NCI-H510A (cell line): ENCODE results near the gene ALCAM.
"Not testable (repeated sequence)": the region's sequence is repeated elsewhere in the genome, so short reads cannot be mapped to it uniquely, and the experiment has no call there.

ENCODE experiments used
- DNase-seq: peaks from one replicate; lab custom pipeline; 2025; lab: John Stamatoyannopoulos, UW

The ALCAM gene

DNA sequence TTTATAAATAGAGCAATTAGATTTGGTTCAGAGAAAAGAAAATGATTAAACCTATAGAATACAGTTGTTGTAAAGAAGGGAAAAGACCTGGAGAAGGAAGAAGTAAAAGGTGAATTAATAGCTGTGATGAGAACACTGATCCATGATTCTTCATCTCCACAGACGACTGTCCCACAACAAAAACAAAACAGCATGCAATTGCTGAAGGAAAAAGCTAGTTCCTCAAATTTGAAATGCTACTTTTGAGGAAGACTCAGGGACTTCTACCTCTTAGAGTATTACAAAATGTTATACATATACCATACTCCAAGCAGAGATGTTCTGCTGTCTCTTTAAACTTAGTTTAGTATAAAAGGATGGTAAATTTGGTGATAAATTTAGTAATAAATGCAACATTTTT lies 21.5 kb downstream of the ALCAM start:
- DNase-seq = no peak

DNA sequence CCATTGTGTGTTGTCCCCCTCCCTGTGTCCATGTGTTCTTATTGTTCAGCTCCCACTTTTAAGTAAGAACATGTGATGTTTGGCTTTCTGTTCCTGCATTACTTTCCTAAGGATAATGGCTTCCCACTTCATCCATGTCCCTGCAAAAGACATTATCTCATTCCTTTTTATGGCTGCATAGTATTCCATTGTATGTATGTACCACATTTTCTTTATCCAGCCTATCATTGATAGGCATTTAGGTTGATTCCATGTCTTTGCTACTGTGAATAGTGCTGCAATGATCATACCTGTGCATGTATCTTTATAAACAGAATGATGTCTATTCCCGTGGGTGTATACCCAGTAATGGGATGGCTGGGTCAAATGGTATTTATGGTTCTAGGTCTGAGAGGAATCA lies 23.1 kb downstream of the ALCAM start:
- DNase-seq = not testable (repeated sequence)

DNA sequence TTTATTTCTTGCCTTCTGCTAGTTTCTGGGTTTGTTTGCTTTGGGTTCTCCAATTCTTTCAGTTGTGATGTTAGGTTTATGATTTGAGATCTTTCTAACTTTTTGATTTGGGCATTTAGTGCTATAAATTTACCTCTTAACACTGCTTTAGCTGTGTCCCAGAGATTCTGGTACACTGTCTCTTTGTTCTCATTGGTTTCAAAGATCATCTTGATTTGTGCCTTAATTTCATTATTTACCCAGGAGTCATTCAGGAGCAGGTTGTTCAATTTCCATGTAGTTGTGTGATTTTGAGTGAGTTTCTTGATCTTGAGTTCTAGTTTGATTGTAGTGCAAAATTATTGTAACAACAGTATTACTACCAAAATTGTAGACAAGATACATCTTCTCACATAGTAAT lies 25.9 kb downstream of the ALCAM start:
- DNase-seq = not testable (repeated sequence)

DNA sequence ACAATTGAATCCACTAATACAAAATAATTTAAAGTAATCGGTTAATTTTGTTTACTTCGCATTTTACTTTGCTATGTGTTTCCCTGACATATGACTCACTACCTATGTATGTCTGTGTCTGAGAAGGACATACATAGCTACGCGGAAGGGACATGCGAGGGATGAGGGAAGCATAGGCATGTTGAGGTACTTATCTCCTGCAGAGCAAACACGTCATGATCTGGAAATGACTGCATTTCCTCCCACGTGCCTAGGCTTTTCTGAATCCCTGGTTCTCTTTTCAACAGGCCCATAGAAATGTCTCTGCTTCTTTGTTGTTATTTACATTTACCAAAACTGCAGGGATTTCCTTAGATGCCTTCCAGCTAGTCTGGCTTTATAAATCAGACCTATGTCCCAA lies 27.5 kb downstream of the ALCAM start:
- DNase-seq = no peak

DNA sequence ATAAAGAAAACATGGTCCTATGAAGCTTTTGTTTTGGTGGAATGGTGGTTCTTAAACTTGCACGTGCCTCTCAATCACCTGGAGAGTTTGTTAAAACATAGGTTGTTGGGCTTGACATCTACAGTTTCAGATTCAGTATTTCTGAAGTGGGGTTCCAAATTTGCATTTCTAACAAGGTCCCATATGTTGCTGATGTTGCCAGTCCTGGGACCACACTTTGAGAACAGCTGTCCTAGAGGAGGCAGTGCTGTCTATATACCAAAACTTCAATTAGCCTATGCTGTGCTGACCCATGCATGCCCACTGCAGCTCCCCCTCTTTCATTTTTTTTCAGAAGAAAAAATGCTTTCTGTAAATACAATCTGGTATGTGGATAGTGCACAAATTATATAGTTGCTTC lies 31.3 kb downstream of the ALCAM start:
- DNase-seq = no peak

DNA sequence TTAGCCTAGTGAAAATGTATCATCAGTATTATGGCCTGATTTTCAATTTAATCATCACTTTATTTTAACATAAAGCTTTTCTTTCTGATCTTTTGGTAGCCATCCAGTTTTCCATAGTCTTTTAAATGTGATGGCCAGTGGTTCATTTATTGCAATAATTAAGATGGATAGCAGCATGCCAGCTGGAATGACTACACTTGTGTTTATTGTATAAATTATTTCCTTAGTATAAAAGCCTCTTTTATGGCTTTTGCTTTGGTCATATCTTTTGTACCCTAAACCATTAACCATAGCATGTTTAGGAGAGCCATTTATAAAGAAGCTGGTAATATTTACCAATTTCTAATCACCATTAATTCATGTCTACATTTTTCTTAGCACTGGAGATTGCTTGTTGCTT lies 31.7 kb downstream of the ALCAM start:
- DNase-seq = no peak

DNA sequence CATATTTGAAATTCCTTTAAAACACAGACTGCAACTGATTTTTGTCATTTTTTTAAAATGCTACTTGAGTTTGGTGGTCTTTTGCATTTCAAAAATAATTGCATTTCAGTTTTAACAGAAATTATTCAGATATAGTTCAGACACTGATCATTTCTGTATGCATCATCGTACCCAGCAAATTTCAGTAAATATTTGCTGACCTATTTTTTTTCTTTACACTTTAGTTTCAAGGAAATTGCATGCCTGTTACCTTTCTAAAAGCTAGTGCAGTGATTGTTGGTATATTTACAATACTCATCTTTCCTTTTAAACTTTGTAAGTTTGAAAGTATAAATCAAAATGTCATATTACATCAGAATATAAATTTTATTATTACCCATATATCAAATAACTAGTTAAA lies 32.4 kb downstream of the ALCAM start:
- DNase-seq = no peak

DNA sequence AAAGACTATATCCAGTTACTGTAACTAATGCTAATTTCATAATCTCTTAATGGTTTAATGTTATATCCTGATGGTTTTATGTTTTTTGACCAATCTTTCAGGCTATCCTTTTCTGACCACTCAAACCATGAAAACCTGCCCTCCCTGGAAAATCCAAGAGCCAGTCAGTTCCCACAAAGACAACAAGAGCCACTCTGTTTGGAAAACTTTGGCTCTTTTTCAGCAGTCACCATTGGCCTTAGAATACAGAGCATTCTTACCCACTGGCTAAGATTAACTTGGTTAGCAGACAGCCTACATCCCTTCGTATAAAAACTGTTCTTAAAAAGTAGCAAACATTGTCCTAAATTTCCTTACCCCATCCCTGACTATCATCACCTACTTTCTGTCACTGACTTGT lies 32.9 kb downstream of the ALCAM start:
- no peak for DNase-seq

DNA sequence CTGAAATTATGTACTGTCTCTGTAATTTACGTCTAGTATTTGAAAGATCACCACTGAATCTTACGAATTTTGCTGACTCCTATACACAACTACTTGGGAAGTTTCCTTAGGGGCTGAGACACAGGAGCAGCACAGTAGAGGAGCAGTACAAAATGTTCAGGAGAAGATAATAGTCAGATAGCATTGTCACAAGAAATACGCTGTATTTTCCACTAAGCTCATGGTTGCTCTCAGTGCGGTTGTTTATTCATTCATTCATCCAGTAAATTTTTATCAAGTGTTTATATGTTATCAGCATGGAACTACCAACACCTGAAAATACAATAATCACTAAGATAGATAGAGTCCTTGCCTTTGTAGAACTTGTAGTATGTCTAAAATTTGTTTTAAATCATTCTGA lies 34.5 kb downstream of the ALCAM start:
- DNase-seq = no peak

DNA sequence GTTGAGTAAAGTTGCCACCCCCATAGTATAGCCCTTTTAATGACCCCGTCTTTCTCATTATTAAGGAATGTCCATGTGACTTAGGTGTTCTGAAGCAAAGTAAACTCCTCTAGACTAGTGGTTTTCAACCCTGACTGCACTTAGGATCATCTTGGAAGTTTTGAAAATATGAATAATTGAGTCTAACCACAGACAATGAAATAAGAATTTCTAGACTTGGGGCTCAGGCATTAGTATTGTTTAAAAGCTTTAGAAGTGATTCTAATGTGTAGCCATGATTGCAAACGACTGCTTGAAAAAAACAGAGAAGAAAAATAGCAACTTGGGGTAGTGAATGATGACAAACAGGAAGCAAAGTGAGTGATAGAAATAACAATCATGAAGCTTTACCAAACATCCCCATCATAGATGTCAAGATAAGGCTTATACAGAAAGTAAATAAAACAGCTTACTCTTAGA lies 35.0 kb downstream of the ALCAM start:
- DNase-seq = no peak

DNA sequence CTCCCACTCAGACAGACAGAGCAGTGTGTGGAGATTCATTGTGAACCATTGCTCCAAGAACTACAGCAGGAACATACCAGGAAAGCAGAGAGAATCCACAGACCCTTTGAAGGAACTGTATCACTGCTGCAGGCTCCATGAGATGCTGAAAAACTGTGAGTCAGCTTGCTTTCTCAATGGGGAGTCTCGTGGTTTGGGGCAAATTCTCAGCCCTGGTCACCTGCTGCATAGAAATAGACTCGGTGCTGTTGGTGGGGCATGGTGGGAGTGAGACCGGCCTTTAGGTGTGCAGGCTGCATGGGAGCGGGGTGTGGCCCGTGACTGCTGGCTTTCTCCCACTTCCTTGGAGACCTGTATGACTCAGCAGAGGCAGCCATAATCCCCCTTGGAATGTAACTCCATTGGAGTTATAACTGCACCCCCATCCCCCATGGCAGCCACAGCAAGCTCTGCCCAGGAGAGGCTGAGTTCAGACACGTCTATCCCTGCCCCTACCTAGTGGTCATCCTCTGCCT lies 35.6 kb downstream of the ALCAM start:
- DNase-seq = no peak

DNA sequence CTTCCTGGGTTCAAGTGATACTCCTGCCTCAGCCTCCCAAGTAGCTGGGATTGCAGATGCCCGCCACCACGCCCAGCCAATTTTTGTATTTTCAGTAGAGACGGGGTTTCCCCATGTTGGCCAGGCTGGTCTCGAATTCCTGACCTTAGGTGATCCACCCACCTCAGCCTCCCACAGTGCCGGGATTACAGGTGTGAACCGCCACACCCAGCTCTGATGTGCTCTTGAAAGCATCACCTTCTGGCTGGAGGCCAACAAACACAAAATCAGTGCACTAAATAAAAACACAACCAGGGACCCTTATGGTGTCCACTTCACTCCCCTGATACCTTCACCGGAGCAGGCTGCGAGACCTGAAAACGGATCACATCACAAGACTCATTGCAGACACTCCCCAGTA lies 36.3 kb downstream of the ALCAM start:
- DNase-seq = not testable (repeated sequence)

DNA sequence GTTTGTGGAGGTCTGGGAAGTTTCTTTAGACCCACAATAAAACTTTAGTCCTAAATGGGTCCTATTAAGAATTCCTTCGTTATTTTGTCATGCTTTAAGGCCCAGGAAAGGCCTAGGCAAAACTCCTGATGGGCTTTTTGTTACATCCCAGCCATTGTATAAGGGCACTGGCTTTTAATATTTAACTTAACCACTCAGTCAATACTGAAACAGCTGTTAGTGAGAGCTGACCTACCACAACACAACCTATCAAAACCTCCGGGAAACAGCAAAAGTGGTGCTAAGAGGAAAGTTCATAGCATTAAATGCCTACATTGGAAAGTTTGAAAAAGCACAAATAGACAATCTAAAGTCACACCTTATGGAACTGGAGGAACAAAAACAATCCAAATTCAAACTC lies 39.6 kb downstream of the ALCAM start:
- DNase-seq = no peak

DNA sequence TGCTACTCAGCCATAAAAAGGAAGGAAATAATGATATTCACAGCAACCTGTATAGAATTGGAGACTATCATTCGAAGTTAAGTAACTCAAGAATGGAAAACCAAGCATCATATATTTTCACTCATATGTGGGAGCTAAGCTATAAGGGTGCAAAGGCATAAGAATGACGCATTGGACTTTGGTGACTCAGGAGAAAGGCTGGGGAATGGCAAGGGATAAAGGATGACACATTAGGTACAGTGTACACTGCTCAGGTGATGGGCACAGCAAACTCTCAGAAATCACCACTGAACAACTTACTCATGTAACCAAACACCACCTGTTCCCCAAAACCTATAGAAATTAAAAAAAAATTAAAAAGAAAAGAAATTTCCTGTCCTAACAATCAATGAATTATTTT lies 42.7 kb downstream of the ALCAM start:
- DNase-seq = no peak

DNA sequence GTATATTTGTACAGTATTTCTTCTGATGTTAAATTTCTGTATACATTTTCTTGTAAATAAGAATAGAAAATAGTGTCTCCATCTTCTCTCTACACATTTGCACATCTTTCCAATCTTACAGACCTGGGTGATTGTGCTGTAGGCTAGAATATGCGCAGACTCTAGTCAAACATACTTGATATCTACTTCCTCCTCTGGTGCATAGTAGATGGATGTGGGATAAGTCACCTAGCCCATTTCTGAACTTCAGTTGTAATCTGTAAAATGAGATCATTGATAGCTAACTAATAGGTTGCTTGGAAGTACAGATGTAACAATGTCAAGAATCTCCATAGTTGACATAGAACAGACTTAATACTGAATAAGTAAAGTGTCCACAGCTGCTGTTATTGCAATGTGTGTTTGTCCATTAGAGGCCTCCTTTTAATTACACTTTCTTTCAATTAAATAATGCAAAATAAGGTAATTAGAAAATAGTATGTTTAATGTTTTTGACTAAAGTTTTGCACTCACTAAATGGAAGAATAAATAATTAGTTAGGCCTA lies 46.7 kb downstream of the ALCAM start:
- DNase-seq = no peak

DNA sequence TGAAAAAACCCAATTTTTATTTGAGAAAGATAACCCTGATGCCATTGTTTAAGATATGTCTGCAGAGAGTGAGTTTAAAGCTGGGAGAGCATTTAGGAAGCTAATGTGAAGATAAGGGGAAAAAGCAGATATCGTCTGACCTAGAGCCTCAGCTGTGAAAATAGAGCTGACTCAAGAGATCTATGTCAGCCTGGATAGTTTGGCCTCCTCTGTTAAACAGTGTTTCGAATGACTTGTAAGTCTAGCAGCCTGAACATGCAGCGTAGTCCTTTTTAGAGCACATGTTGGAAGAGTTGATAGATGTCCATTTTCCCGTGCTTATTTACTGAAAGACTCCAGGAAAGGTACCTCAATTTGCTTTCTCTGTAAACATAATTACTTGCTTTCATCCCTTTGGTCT lies 48.1 kb downstream of the ALCAM start:
- no peak for DNase-seq

DNA sequence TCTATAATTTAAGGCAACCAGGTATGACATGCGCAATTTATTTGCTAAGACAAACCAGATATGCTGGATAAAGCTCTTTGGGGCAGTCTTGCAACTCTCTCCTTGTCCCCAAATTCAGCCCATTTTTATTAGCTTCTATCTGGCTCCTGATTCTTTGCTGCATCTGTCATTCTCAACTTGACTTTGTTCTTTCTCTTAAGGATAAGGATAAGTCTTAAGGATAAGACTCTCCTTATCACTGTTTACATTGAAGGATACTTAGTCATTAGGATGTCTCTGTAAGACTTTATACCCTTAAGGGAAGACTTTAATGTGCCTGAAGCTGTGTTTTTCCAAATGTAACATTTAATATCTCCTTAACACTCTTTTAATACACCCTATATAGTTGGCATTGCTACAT lies 49.2 kb downstream of the ALCAM start:
- no peak for DNase-seq

DNA sequence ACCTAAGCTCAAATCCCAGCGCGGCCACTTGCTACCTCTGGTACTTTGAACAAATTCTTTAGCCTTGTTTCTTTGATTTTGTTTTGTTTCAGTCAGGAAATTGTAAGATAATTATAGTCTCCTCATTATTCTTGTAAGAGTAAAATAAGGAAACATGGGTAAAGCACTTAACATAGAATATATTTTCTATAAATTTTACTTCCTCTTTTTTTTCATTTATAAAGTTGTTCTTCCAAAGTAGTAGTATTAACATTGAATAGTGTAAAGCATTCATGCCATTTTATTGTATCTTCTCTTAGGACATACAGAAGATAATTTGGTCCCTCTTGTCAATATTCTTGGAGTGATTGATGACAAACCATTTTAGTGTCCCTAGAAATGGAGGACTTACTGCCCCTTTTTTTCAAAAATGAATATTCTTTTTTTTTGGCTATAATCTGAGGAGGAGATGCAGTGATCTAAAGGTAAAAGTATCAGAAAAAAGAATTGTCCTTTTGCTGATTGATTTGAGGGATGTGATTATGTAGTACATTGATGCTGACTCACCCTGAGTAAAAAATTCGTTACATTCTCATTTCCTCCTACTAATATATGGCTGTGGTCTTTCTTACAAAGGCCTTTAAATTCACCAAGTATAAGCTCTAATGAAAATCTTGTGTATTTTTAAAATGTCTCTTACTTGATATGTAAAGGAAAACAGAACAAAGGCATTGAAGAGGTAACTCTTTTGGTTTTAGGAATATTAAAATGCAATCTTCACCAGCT lies 51.0 kb downstream of the ALCAM start:
- DNase-seq = no peak

DNA sequence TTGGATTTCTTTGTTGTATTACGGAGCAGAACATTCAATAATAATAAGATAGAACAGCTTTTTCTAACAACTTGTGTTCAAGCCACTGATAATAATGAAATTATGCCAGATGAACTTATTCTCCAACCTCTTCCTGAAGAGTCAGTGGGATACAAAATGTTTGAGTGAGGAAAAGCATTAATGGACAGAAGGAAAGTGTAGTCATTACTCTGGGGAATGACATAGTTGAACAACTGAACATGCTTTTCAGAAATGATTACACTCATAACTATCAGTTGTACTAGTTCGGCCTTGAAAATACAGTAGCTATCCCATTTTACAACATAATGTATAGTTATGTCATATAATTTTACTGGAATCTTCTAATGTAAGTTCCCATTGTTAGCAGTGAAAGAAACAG lies 55.9 kb downstream of the ALCAM start:
- DNase-seq = no peak

DNA sequence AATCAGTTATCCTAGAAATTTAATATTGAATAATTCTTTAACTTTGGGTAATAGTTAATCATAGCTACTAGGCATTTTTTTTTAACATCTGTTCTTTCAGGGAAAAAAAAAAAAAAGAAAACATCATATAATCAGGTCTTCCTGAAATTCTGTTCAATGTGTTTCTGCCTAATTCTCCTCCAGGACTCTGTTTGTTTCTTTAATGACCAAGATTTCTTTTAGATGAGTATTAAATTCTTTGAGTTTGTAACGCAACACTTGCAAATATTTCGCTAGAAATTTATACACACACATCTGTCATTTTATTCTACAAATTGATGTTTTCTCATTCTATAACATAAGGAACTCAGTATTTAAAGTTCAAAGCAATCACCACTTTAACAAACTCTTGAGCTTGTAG lies 56.7 kb downstream of the ALCAM start:
- no peak for DNase-seq

DNA sequence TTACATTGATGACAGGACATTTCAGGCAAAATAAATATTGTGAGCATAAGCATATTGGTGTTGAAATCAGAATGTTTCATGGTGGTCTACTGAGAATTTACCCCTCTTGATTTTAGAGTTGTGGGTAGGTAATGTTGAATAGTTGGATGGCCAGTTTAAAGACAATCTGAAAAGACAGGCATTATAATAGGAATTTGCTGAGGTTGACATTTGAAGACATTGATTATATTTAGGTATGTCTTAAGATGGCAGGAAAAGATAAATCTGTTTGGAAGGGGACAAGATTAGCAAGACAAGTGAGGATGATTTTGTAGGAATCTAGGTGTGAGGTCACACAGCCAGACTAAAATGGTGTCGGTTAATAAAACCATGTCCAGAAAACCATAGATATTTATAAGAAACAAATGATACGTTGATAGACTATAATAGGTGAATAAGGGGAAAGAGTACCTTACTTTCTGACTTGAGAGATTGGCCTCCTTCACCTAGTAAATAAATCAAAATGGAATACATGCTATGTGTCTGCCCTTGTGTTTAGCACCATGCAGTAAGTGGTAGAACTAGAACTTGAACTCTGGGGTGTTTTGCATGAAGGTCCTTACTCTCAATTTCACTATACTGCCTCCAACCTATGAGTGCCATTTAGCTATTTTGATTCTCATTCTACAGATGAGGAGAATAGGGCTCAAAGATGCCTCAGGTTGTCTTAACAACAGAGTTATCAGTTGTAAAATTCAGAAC lies 57.9 kb downstream of the ALCAM start:
- DNase-seq = no peak

DNA sequence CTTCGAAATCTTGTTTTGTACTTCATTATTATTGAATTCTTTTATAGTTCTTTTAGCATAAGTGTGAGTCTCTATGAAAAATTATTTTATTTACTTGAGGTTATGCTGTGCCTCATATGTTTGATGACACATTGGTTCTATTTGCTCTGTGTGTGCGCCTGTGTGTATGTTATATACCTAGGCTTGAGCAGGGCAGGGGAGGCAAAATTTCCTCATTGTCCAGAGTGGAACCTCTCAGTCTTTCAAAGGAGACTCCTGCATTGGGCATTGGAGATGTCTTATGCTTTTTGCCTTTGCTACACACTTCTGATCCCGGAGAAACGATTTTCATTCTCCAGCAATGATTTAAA lies 58.4 kb downstream of the ALCAM start:
- DNase-seq = no peak

DNA sequence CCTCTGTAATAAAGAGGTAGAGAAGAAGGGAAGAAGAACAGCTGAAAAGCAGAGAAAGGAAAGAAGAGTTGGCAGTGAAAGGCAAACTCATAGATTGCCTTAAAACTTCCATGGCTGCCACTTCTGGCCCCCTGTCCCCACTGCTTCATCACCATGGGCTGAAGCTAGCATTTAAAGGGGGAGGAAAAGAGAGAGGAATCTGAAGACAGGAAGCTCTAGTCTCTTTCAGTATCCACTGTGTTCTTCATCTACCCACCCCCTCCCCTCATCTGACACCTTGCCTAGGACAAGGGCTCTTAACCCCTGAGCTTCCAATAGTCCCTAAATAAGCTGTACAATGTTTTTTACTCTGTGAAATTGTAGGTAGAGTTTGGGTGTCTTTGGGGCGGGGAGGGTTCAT lies 60.6 kb downstream of the ALCAM start:
- no peak for DNase-seq
